GM23338 (cell line): ENCODE results near the gene ITGB2. TPM values are rescaled to one million over a fixed set of nuclear protein-coding genes. Genes with fewer than 3 reads are reported as not detected.

Experiments
- ATAC-seq: fragments of 200-7000 bp; cut with Tn5 transposase; 3 replicates; pipeline ENCODE4 v1.9.1; 2020
- DNase-seq: peaks from one replicate; pipeline ENCODE4 v3.0.0-alpha.2; 2015; ENCODE audit warnings: low spot score
- H2AFZ ChIP-seq: fragments of 200-600 bp; sonication (generic); 2 replicates; pipeline ENCODE4 v1.8.0; 2016; ENCODE audit warnings: antibody characterized with exemption, mild to moderate bottlenecking, moderate library complexity
- H3F3A ChIP-seq: fragments of 200-600 bp; sonication (generic); replicated peaks from 2 replicates; pipeline ENCODE4 v1.8.0; 2017; ENCODE audit warnings: antibody characterized with exemption, mixed run types, low read depth
- H3K27ac ChIP-seq: fragments of 200-600 bp; sonication (generic); 2 replicates; pipeline ENCODE4 v1.6.1; 2016; ENCODE audit warnings: low read depth
- H3K27me3 ChIP-seq: fragments of 200-600 bp; sonication (generic); 2 replicates; pipeline ENCODE4 v1.8.0; 2016; ENCODE audit warnings: mild to moderate bottlenecking, mixed run types, moderate library complexity; ENCODE audit not compliant: insufficient read depth
- H3K36me3 ChIP-seq: fragments of 200-600 bp; sonication (generic); 2 replicates; pipeline ENCODE4 v1.8.0; 2016; ENCODE audit warnings: mild to moderate bottlenecking; ENCODE audit not compliant: insufficient read depth
- H3K4me1 ChIP-seq: fragments of 200-600 bp; sonication (generic); 2 replicates; pipeline ENCODE4 v1.8.0; 2016; ENCODE audit warnings: mild to moderate bottlenecking, moderate library complexity; ENCODE audit not compliant: insufficient read depth
- H3K4me2 ChIP-seq: fragments of 200-600 bp; sonication (generic); 2 replicates; pipeline ENCODE4 v1.7.1; 2017; ENCODE audit warnings: mixed run types
- H3K4me3 ChIP-seq: fragments of 200-600 bp; sonication (generic); 2 replicates; pipeline ENCODE4 v1.6.1; 2016; ENCODE audit warnings: mixed run types
- H3K79me2 ChIP-seq: fragments of 200-600 bp; sonication (generic); replicated peaks from 2 replicates; pipeline ENCODE4 v1.8.0; 2017; ENCODE audit warnings: mild to moderate bottlenecking; ENCODE audit not compliant: insufficient read depth
- H3K9me2 ChIP-seq: fragments of 200-600 bp; sonication (generic); 2 replicates; pipeline ENCODE4 v1.8.0; 2017; ENCODE audit not compliant: insufficient read depth
- H4K20me1 ChIP-seq: fragments of 200-600 bp; sonication (generic); replicated peaks from 2 replicates; pipeline ENCODE4 v1.8.0; 2017; ENCODE audit warnings: mild to moderate bottlenecking; ENCODE audit not compliant: insufficient read depth
- H3K27ac Mint-ChIP-seq: 2 replicates; pipeline ENCODE4 v1.8.0; 2020; ENCODE audit warnings: inconsistent platforms, mild to moderate bottlenecking, moderate library complexity, mixed read lengths
- H3K27me3 Mint-ChIP-seq: 3 replicates; pipeline ENCODE4 v1.8.0; 2022; ENCODE audit warnings: low read depth, mild to moderate bottlenecking, moderate library complexity, mixed read lengths, inconsistent platforms; ENCODE audit not compliant: insufficient read depth, poor library complexity
- H3K36me3 Mint-ChIP-seq: 3 replicates; pipeline ENCODE4 v1.8.0; 2021; ENCODE audit warnings: low read depth, mild to moderate bottlenecking, inconsistent platforms, moderate library complexity, mixed read lengths
- H3K4me1 Mint-ChIP-seq: 3 replicates; pipeline ENCODE4 v1.8.0; 2020; ENCODE audit warnings: mild to moderate bottlenecking, inconsistent platforms, mixed read lengths
- H3K4me3 Mint-ChIP-seq: 3 replicates; pipeline ENCODE4 v1.8.0; 2021; ENCODE audit warnings: moderate library complexity, mild to moderate bottlenecking, inconsistent platforms, mixed read lengths
- H3K9me3 Mint-ChIP-seq: 3 replicates; pipeline ENCODE4 v1.8.0; 2020; ENCODE audit warnings: moderate library complexity, mild to moderate bottlenecking, inconsistent platforms, mixed read lengths
- CTCF ChIP-seq, 2 experiments: fragments of 200-600 bp in 1 of 2; sonication (generic) in 1 of 2; conservative IDR thresholded peaks; 2 replicates each; pipeline versions ENCODE4 v1.5.1 to v1.6.1; 2016 to 2017; ENCODE audit warnings: antibody characterized with exemption in 2 of 2, low read depth in 2 of 2, mild to moderate bottlenecking in 2 of 2, moderate library complexity in 1 of 2
- ETS1 ChIP-seq: IDR thresholded peaks from 2 replicates; pipeline ENCODE4 v1.6.1; 2016; ENCODE audit warnings: antibody characterized with exemption
- EZH2phosphoT487 ChIP-seq: fragments of 200-600 bp; sonication (generic); IDR thresholded peaks from one replicate; pipeline ENCODE4 v1.8.1; 2018; ENCODE audit warnings: antibody characterized with exemption; ENCODE audit not compliant: unreplicated experiment
- POLR2AphosphoS5 ChIP-seq: IDR thresholded peaks from 2 replicates; pipeline ENCODE4 v1.6.1; 2016; ENCODE audit warnings: antibody characterized with exemption, low read depth
- ZNF331 ChIP-seq: fragments of 250-450 bp; sonication (Bioruptor Pico); IDR thresholded peaks from 2 replicates; pipeline ENCODE4 v1.5.0; 2020; ENCODE audit warnings: low read depth, mild to moderate bottlenecking, moderate library complexity
- polyA plus RNA-seq: library from polyadenylated mRNA; unstranded; fragments of >200 nt; fragmentation: Nextera tagmentation; extraction: Ambion mirVana; gene quantifications from 2 replicates; pipeline ENCODE4 v1.2.1, GENCODE V29; 2016
- total RNA-seq: library from RNA; depleted of rRNA; stranded (reverse); fragments of >200 nt; shearing (Covaris generic); gene quantifications from 2 replicates; pipeline ENCODE4 v1.2.3, GENCODE V29; 2014
- TF ChIP-seq, protein P1 (sequence below): fragments of 250-450 bp; sonication (Bioruptor Pico); IDR thresholded peaks from 2 replicates; pipeline ENCODE4 v1.5.0; 2020; ENCODE audit warnings: mild to moderate bottlenecking, moderate library complexity

The ITGB2 gene
- total and polyA plus RNA-seq, 2 experiments from 2014 or later = 0.44 to 0.63 TPM

DNA sequence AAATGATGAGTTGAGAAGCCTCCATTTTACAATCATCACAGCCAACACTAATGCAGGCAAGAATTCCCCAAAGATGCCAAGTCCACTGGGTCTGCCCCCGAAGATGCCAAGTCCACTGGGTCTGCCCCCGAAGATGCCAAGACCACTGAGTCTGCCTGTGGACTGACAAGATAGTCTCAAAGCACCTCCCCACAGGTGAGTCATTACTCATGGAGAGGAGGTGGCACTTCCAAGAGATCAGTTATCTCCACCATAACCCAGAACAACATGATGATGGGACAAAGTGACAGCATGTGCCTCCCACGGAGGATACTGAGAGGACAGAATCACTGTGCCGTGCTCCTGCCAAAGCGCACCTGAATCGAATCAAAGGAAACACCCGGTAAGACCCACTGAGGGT lies 52.0 kb downstream of the ITGB2 start:
- H3K9me2 ChIP-seq = no peaks in the 10 kb centered on the region
- H3K4me3 Mint-ChIP-seq = no peak overlapping the region
- no peaks in the 10 kb centered on the region for H3K27me3 ChIP-seq
- H3K9me3 Mint-ChIP-seq = no peaks in the 10 kb centered on the region
- no peak overlapping the region for H3K27ac Mint-ChIP-seq
- peaks cover 51% of the 10 kb centered on the region for H4K20me1 ChIP-seq
- H3K4me1 Mint-ChIP-seq = peaks cover 50% of the 10 kb centered on the region
- no peak for ATAC-seq
- no peaks in the 10 kb centered on the region; the same call in 1 of the 2 replicates for H3F3A ChIP-seq
- H3K4me2 ChIP-seq = no peak overlapping the region
- H3K36me3 Mint-ChIP-seq = peaks cover 22% of the 10 kb centered on the region
- H3K4me1 ChIP-seq = peaks cover 34% of the 10 kb centered on the region
- H3K27ac ChIP-seq = peak overlapping the region; percentile 36; the same call in 1 of the 2 replicates
- peaks cover 88% of the 10 kb centered on the region for H3K79me2 ChIP-seq
- no peak overlapping the region for H3K4me3 ChIP-seq
- H3K27me3 Mint-ChIP-seq = peaks cover 9% of the 10 kb centered on the region
- H3K36me3 ChIP-seq = peaks cover 5% of the 10 kb centered on the region; the same call in 1 of the 2 replicates
- DNase-seq = no peak
- TF ChIP-seq EZH2phosphoT487 = no peak
- no peak for TF ChIP-seq CTCF (conservative IDR thresholded peaks at IDR 0.05; ENCODE audit: low read depth in 2 of 2)
- no peak overlapping the region for H2AFZ ChIP-seq

DNA sequence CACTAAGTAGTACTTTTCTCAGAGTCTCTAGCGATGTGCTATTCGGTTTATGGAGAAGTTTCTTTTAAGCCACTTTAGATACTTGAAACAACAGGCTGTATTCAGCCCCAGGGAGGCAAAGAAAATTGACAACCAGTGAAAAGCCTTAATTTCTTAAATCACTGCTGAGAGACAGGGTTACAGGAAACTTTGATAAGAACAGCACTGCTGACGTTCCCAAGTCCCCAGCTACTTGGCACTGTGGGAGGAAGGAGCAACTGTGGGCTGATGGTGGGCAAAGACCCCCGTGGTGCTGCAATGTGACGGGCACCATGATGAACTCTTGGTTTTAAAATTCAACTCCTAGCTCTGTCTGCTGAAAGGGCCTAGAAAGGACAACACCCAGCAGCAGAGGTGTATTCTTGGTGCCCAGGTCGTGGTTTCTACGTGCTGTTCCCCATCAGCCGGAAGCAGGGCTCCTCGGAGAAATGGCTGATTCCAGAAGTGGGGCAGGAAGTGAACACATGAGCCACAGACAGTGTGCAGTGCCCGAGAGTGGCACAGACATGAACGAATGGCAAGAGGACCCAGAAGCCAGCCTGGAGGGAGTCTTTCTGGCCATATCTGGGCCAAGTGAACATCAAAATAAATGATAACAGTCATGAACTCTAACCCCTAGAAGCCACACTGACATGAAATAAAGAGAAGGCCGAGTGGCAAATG lies 52.5 kb downstream of the ITGB2 start:
- no peaks in the 10 kb centered on the region for H3K9me3 Mint-ChIP-seq
- H3K4me1 Mint-ChIP-seq = peaks cover 50% of the 10 kb centered on the region
- Histone ChIP-seq H3K27me3 (no peaks in the 10 kb centered on the region), H4K20me1 (peaks cover 55% of the 10 kb centered on the region), H3K36me3 (peaks cover 5% of the 10 kb centered on the region; the same call in 1 of the 2 replicates), H3K79me2 (peaks cover 93% of the 10 kb centered on the region), H3K27ac (peak overlapping the region; percentile 36), H3K4me3 (no peak overlapping the region), H3F3A (no peaks in the 10 kb centered on the region; the same call in 1 of the 2 replicates), H3K4me2 (no peak overlapping the region), H3K4me1 (peaks cover 34% of the 10 kb centered on the region), H3K9me2 (no peaks in the 10 kb centered on the region), H2AFZ (no peak overlapping the region)
- TF ChIP-seq ZNF331 (CRISPR knock-in tag) (no peak), CTCF (conservative IDR thresholded peaks at IDR 0.05; ENCODE audit: low read depth in 2 of 2) (no peak), ETS1 (no peak), POLR2AphosphoS5 (no peak)
- TF ChIP-seq, protein P1, sequence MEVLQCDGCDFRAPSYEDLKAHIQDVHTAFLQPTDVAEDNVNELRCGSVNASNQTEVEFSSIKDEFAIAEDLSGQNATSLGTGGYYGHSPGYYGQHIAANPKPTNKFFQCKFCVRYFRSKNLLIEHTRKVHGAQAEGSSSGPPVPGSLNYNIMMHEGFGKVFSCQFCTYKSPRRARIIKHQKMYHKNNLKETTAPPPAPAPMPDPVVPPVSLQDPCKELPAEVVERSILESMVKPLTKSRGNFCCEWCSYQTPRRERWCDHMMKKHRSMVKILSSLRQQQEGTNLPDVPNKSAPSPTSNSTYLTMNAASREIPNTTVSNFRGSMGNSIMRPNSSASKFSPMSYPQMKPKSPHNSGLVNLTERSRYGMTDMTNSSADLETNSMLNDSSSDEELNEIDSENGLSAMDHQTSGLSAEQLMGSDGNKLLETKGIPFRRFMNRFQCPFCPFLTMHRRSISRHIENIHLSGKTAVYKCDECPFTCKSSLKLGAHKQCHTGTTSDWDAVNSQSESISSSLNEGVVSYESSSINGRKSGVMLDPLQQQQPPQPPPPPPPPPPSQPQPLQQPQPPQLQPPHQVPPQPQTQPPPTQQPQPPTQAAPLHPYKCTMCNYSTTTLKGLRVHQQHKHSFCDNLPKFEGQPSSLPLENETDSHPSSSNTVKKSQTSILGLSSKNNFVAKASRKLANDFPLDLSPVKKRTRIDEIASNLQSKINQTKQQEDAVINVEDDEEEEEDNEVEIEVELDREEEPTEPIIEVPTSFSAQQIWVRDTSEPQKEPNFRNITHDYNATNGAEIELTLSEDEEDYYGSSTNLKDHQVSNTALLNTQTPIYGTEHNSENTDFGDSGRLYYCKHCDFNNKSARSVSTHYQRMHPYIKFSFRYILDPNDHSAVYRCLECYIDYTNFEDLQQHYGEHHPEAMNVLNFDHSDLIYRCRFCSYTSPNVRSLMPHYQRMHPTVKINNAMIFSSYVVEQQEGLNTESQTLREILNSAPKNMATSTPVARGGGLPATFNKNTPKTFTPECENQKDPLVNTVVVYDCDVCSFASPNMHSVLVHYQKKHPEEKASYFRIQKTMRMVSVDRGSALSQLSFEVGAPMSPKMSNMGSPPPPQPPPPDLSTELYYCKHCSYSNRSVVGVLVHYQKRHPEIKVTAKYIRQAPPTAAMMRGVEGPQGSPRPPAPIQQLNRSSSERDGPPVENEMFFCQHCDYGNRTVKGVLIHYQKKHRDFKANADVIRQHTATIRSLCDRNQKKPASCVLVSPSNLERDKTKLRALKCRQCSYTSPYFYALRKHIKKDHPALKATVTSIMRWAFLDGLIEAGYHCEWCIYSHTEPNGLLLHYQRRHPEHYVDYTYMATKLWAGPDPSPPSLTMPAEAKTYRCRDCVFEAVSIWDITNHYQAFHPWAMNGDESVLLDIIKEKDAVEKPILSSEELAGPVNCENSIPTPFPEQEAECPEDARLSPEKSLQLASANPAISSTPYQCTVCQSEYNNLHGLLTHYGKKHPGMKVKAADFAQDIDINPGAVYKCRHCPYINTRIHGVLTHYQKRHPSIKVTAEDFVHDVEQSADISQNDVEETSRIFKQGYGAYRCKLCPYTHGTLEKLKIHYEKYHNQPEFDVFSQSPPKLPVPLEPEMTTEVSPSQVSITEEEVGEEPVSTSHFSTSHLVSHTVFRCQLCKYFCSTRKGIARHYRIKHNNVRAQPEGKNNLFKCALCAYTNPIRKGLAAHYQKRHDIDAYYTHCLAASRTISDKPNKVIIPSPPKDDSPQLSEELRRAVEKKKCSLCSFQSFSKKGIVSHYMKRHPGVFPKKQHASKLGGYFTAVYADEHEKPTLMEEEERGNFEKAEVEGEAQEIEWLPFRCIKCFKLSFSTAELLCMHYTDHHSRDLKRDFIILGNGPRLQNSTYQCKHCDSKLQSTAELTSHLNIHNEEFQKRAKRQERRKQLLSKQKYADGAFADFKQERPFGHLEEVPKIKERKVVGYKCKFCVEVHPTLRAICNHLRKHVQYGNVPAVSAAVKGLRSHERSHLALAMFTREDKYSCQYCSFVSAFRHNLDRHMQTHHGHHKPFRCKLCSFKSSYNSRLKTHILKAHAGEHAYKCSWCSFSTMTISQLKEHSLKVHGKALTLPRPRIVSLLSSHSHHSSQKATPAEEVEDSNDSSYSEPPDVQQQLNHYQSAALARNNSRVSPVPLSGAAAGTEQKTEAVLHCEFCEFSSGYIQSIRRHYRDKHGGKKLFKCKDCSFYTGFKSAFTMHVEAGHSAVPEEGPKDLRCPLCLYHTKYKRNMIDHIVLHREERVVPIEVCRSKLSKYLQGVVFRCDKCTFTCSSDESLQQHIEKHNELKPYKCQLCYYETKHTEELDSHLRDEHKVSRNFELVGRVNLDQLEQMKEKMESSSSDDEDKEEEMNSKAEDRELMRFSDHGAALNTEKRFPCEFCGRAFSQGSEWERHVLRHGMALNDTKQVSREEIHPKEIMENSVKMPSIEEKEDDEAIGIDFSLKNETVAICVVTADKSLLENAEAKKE (CRISPR knock-in tag) = no peak
- H3K36me3 Mint-ChIP-seq = peaks cover 27% of the 10 kb centered on the region
- H3K4me3 Mint-ChIP-seq = no peak overlapping the region
- peaks cover 6% of the 10 kb centered on the region for H3K27me3 Mint-ChIP-seq
- ATAC-seq (no peak), DNase-seq (no peak)
- no peak overlapping the region for H3K27ac Mint-ChIP-seq
